NCI-H526 treated with DMSO at 0.1 percent for 48 hours (cell line): ENCODE data around the gene WFDC10B.
"Not testable (repeated sequence)": the region's sequence is repeated elsewhere in the genome, so short reads cannot be mapped to it uniquely, and the experiment has no call there.

Source experiments
- DNase-seq: peaks from one replicate; lab custom pipeline; 2025; lab: John Stamatoyannopoulos, UW

Gene WFDC10B

DNA sequence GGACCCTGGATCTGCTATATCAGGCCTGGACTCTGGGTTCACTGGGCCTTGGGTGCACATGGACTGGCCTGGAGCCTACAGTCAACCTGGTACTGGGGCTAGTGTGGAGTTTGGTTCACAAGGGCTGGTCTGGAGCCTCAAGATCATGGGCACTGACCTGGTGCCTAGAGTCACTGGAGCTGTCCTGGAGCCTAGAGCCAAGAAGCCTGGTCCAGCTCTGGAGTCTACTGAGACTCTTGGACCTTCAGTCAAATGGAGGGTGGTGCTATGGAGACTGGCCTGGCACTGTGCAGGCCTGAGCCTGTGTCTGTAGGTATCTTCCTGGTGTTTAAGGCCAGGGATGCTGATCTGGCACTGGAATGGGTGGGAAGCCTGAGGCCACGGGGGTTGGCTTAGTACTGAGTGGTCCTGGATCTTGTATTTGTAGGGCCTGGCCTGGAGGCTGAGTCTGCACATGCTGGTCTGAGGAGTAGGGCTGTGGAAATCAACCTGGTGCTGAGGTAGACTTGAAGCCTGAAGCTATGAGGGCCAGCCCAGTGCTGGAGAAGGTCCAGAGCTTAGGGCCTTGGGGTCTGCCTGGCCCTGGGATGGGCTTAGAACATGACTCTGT is 57.3 kb downstream of the WFDC10B start:
- DNase-seq, result no peak

DNA sequence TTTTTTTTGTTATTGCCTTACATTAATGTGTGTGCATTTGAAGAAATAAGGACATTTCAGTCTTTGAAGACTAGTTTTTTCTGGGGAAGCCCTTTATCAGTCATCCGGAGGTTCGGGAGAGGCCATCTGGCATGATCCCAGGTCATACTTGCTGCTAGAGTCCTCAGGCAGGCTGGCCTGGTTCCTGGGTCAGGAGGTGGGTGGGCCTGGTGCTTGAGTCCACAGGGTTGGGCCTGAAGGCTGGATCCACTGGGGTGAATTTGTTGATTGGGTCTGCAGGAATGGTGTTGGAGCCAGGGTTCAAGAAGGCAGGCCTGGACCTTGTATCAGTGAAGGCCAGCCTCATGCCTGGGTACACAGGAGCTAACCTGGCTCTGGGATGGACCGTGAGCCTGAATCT is 57.9 kb downstream of the WFDC10B start:
- DNase-seq, result no peak

DNA sequence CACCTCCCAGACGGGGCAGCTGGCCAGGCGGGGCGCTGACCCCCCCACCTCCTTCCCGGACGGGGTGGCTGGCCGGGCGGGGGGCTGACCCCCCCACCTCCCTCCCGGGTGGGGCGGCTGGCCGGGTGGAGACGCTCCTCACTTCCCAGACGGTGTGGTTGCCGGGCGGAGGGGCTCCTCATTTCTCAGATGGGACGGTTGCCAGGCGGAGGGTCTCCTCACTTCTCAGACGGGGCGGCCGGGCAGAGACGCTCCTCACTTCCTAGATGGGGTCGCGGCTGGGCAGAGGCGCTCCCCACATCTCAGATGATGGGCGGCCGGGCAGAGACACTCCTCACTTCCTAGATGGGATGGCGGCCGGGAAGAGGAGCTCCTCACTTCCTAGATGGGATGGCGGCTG is 59.0 kb downstream of the WFDC10B start:
- DNase-seq, result not testable (repeated sequence)

DNA sequence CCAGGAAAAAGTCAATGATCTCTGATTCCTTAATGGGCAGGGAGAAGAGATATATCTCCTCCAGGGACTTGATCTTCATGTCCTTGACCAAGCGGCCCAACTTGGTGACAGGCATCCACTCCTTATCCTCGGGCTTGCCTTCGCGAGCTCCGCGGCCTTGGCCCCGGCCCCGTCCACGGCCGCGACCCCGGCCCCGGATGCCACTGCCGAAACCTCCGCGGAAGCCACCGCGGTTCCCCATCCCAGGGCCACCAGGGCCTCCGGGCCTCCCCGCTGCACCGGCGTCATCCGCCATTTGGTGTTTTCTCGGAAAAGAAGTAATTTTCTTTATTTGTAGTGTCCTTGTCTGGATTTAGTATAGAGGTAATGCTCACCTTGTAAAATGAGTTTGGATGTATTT is 63.7 kb downstream of the WFDC10B start:
- not testable (repeated sequence) for DNase-seq

DNA sequence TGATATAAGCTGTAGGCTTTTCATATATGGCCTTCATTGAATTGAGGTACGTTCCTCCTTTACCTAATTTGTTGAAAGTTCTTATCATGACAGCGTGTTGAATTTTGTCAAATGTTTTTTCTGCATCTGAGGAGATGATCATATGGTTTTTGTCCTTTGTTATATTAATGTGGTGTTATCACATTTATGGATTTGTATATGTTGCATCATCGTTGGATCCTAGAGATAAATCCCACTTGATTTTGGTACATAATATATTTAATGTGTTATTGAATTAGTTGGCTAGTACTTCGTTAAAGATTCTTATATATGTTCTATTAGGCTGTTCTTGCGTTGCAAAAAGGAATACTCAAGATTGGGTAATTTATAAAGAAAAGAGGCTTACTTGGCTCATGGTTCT is 65.1 kb downstream of the WFDC10B start:
- DNase-seq, result no peak

DNA sequence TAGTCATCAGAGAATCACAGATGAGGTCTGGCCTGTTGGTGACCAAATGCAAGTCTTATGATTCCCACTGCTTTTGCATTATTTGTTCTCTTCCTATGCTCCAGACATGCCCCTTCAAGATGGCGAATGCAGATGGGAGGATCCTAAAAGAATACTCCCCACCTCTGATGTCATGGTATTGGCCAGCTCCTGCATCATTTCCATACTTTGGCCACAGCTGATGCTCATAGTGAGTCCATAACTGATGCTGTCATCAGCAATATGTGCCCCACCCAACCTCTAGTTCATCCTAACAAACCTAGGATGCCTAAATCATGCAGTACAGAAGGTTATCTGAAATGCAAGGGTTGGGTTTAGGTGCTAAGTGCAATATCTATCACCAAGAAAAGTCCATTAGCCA is 68.3 kb downstream of the WFDC10B start:
- no peak for DNase-seq
